DMS153 treated with DMSO at 0.1 percent for 48 hours (cell line): ENCODE results near the gene OGFR.

Experiments
- DNase-seq: peaks from one replicate; lab custom pipeline; 2025; ENCODE audit not compliant: unreplicated experiment; lab: John Stamatoyannopoulos, UW

Gene OGFR

DNA sequence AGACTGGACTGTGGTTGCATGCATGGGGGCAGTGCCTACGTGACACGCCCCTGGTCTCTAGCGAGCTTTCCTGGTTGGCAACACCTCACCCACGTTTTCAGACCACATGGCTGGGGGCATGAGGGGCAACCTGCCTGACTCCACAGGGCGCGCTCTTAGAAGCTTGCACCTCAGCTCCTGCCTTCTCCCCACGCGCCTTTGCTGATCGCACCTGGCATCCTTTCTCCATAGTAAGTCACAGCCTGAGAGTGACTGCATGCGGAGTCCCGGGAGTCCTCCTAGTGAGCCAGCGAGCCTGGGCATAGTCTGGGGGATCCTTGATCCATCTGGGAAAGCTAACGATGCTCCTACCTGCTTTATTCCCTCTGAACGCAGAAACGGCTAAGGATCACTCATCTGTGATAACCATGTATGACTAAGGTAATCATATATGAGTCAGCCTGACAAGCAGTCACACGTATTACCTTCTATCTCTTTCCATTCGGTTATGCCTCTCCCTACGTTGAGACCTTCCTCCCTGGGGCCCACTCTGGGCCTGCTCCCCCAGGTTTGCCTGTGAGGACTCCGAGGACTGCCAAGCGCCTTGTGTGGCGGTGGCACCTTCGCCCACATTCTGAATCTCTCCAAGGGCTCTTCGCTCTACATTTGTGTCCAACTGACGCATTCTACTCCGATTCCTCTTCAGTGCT is 52.4 kb downstream of the OGFR start:
- no peak for DNase-seq

GRCh38 chr20:62858058-62858830 is 53.6 kb downstream of the OGFR start:
- DNase-seq: no peak

- no peak for DNase-seq
Measured at GRCh38 chr20:62859721-62860120, 55.1 kb downstream of the OGFR start.

DNA sequence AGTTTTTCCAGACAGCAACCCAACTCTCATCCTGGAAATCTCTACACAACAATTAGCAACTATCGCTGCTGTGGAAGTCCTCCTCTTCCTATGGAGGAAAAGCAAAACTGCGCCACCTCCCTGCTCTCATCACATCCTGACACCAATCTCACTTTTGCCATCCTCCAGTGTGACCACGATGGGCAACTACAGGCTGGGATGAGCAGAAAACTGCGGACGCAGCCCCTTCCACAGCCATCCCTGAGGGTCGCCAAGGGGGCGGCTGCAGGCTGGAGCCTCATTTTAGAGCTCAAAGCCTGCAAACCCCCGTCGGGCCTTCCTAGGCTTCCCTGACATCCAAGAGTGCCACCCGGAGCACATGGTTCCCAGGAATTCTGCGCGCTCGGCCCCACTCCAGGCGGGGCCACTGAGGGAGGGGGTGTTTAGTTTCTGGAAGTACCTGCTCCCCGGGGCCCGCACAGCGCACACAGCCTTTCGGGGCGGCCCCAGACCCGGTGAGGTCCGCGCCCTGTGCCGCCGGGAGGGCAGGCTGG is 55.8 kb downstream of the OGFR start:
- DNase-seq: no peak

DNA sequence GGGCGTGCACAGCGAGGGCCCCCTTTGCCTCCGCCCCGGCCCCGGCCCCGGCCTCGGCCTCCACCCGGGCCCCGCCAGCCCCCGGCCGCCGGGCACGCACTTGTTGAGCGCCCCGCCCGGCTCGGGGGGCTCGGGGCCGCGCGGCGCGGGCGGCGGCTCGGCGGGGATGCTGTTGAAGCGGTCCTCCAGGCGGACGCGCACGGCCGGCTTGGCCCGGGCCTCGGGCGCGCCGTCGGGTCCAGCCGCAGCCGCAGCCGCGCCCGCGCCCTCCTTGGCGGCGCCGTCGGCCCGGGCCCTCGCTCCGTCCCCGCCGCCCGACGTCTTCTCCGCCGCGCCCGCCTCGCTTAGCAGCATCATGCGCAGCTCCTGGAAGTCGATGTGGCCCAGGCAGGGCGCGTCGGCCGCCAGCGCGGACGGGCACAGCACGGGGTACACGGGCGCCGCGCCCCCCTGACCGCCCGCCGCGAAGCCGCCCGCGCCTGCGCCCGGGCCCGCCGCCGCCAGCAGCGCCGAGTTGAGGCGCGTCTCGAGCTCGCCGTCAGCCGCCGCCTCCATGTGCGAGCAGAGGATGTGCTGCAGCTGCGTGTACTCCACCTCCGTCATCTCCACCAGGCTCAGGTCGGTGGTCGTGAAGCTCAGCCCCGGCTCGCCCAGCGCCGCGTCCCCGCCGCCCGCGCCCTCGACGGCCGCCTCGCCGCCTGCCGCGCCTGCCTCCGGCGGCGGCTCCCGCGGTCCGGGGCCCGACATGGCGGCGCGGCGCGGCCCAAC is 56.5 kb downstream of the OGFR start:
- DNase-seq: no peak

DNA sequence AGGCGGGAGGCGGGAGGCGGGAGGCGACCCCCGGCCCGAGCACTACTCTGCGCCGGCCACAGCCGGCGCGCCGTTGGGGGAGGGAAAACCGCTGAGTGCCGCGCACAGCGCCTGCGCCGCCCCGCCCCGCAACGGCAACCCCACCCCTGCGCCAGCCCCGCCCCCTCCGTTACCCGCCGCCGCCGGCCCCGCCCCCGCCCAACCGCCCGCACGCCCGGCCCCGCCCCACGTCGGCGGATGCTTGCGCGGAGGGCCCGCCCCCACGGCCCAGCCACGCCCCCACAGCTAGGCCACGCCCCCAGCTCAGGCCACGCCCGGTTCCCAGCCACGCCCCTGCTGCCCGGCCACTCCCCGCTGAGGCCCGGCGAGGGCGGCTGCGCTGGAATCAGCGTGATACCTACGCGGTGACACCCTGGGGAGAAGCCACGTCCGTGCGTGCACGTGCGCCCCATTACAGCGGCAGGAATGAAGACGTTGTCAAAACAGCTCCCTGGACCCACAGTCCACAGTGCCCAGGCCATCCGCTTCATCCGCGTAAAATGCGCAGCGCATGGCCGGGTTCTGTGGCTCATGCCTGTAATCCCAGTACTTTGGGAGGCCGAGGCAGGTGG is 57.2 kb downstream of the OGFR start, which contains the start of gene TCFL5:
Gene TCFL5, minus strand, starts transcription at position 97 of the 611 bp plus-strand sequence. CDS start 152 bp downstream, outside the sequence.
- peak; percentile 56 for DNase-seq
